ENCODE results near the gene HNRNPK.

The HNRNPK gene

GRCh38 chr9:83979812-83980394, at the start of gene HNRNPK:
Gene HNRNPK (minus strand): TSS chr9:83980215. CDS start chr9:83978252, 1,963 bp downstream.
- DNase-seq (ENCODE audit: low read depth in 2 of 2): peak; percentile 97 to 99

- no peak for DNase-seq (ENCODE audit: low read depth in 2 of 2)
These were observed 47.2 kb upstream of the HNRNPK start for GRCh38 chr9:84027201-84027600.

GRCh38 chr9:84024041-84024575, 44.1 kb upstream of the HNRNPK start:
- no peak for DNase-seq (ENCODE audit: low read depth in 2 of 2)

GRCh38 chr9:84007662-84008061, 27.6 kb upstream of the HNRNPK start:
- no peak for DNase-seq (ENCODE audit: low read depth in 2 of 2)

- DNase-seq (ENCODE audit: low read depth in 2 of 2): no peak
These were observed 23.2 kb upstream of the HNRNPK start for GRCh38 chr9:84003246-84003645.

GRCh38 chr9:84002344-84002743, 22.3 kb upstream of the HNRNPK start:
- no peak for DNase-seq (ENCODE audit: low read depth in 2 of 2)

GRCh38 chr9:84001621-84002020, 21.6 kb upstream of the HNRNPK start:
- no peak for DNase-seq (ENCODE audit: low read depth in 2 of 2)

- DNase-seq (ENCODE audit: low read depth in 2 of 2): no peak
These were observed 20.2 kb upstream of the HNRNPK start for GRCh38 chr9:84000186-84000585.

GRCh38 chr9:83999141-83999918, 19.3 kb upstream of the HNRNPK start:
- no peak for DNase-seq (ENCODE audit: low read depth in 2 of 2)

- DNase-seq (ENCODE audit: low read depth in 2 of 2): no peak
These were observed 16.1 kb upstream of the HNRNPK start for GRCh38 chr9:83996126-83996525.

- no peak for DNase-seq (ENCODE audit: low read depth in 2 of 2)
These were observed 12.9 kb upstream of the HNRNPK start for GRCh38 chr9:83992901-83993300.

GRCh38 chr9:83992407-83992806, 12.4 kb upstream of the HNRNPK start:
- DNase-seq (ENCODE audit: low read depth in 2 of 2): no peak

- DNase-seq (ENCODE audit: low read depth in 2 of 2): no peak
These were observed 11.3 kb upstream of the HNRNPK start for GRCh38 chr9:83991355-83991754.

- DNase-seq (ENCODE audit: low read depth in 2 of 2): no peak
These were observed 8.4 kb upstream of the HNRNPK start for GRCh38 chr9:83988411-83988810.

GRCh38 chr9:83987402-83987791, 7.4 kb upstream of the HNRNPK start:
- no peak for DNase-seq (ENCODE audit: low read depth in 2 of 2)

GRCh38 chr9:83986765-83987401, 6.9 kb upstream of the HNRNPK start:
- peak in 1 of 2 donors; percentile 7 for DNase-seq (ENCODE audit: low read depth in 2 of 2)

- DNase-seq (ENCODE audit: low read depth in 2 of 2): no peak
These were observed 6.2 kb upstream of the HNRNPK start for GRCh38 chr9:83986195-83986594.

- DNase-seq (ENCODE audit: low read depth in 2 of 2): no peak
These were observed 1.3 kb upstream of the HNRNPK start for GRCh38 chr9:83981126-83981871.

GRCh38 chr9:83980395-83981125, 545 bp upstream of the HNRNPK start, which contains the start of gene RMI1:
Gene RMI1 (plus strand): TSS chr9:83980805. CDS start chr9:84000987, 20,182 bp downstream.
- DNase-seq (ENCODE audit: low read depth in 2 of 2): peak; percentile 98 to 99

GRCh38 chr9:83978992-83979811, 813 bp downstream of the HNRNPK start:
- DNase-seq (ENCODE audit: low read depth in 2 of 2): peak; percentile 82 to 87
